Activated CD8-positive, alpha-beta memory T cell treated with anti-CD3 and anti-CD28 coated beads, Interleukin-2, amount 10 ng/mL, durations not matched to agents 7 days and 5 days (primary cell): Measurements from ENCODE around the gene TINCR. TPM values are rescaled to one million over a fixed set of nuclear protein-coding genes. Genes with fewer than 3 reads are reported as not detected.

Experiments
- ATAC-seq: fragments of 150-1000 bp; cut with Tn5 transposase; one replicate; pipeline ENCODE4 v1.10.0; 2021; ENCODE audit warnings: moderate library complexity
- CTCF ChIA-PET: fragments of 350-600 bp; sonication (Branson Sonifier 250); formaldehyde crosslinking; loops from one replicate; lab custom pipeline; 2021; ENCODE audit warnings: antibody characterized with exemption; lab: Charles Lee
- DNase-seq: peaks from one replicate; pipeline ENCODE4 v3.0.0-alpha.2; 2020
- H3K27ac Mint-ChIP-seq: one replicate; pipeline ENCODE4 v1.8.0; 2021; ENCODE audit warnings: mild to moderate bottlenecking, mixed read lengths
- H3K27me3 Mint-ChIP-seq: one replicate; pipeline ENCODE4 v1.8.0; 2021; ENCODE audit warnings: mixed read lengths
- H3K36me3 Mint-ChIP-seq: one replicate; pipeline ENCODE4 v1.8.0; 2021; ENCODE audit warnings: mild to moderate bottlenecking, mixed read lengths
- H3K4me1 Mint-ChIP-seq: one replicate; pipeline ENCODE4 v1.8.0; 2021; ENCODE audit warnings: mixed read lengths
- H3K4me3 Mint-ChIP-seq: one replicate; pipeline ENCODE4 v1.8.0; 2021; ENCODE audit warnings: mild to moderate bottlenecking, moderate library complexity, mixed read lengths
- H3K9me3 Mint-ChIP-seq: one replicate; pipeline ENCODE4 v1.8.0; 2022; ENCODE audit warnings: low read depth, mixed read lengths
- total RNA-seq, 2 experiments: library from RNA; stranded (reverse); gene quantifications; one replicate each; pipeline ENCODE4 v1.2.3, GENCODE V29; 2021

Gene TINCR
- total RNA-seq, 2 experiments from 2014 or later = 0.28 to 0.79 TPM

- H3K27ac Mint-ChIP-seq = no peak overlapping the region
- CTCF ChIA-PET = no interaction called here
- DNase-seq = no peak
- ATAC-seq = no peak
- H3K36me3 Mint-ChIP-seq = peaks cover 60% of the 10 kb centered on the region
- no peaks in the 10 kb centered on the region for H3K9me3 Mint-ChIP-seq
- H3K4me3 Mint-ChIP-seq = no peak overlapping the region
- no peaks in the 10 kb centered on the region for H3K4me1 Mint-ChIP-seq
- H3K27me3 Mint-ChIP-seq = no peaks in the 10 kb centered on the region
Measured at GRCh38 chr19:5595129-5595528, 27.4 kb upstream of the TINCR start.

GRCh38 chr19:5594521-5594950, 26.8 kb upstream of the TINCR start:
- H3K9me3 Mint-ChIP-seq = no peaks in the 10 kb centered on the region
- H3K4me3 Mint-ChIP-seq = no peak overlapping the region
- H3K27ac Mint-ChIP-seq = no peak overlapping the region
- no peaks in the 10 kb centered on the region for H3K4me1 Mint-ChIP-seq
- no peak for DNase-seq
- ATAC-seq = no peak
- H3K27me3 Mint-ChIP-seq = no peaks in the 10 kb centered on the region
- CTCF ChIA-PET = interaction anchor here (0.6 kb wide), 1 partner anchor 631 kb away, joined by 4 read pairs; no protein-coding TSS in a partner anchor
- peaks cover 55% of the 10 kb centered on the region for H3K36me3 Mint-ChIP-seq

- H3K4me3 Mint-ChIP-seq = no peak overlapping the region
- H3K27ac Mint-ChIP-seq = no peak overlapping the region
- no peak for ATAC-seq
- no peaks in the 10 kb centered on the region for H3K27me3 Mint-ChIP-seq
- DNase-seq = no peak
- no peaks in the 10 kb centered on the region for H3K9me3 Mint-ChIP-seq
- H3K4me1 Mint-ChIP-seq = no peaks in the 10 kb centered on the region
- H3K36me3 Mint-ChIP-seq = peaks cover 51% of the 10 kb centered on the region
- CTCF ChIA-PET = interaction anchor here (0.6 kb wide), 1 partner anchor 630 kb away, joined by 4 read pairs; no protein-coding TSS in a partner anchor
Measured at GRCh38 chr19:5593343-5594255, 25.8 kb upstream of the TINCR start.

- Mint-ChIP-seq H3K9me3 (no peaks in the 10 kb centered on the region), H3K36me3 (peaks cover 54% of the 10 kb centered on the region), H3K27ac (no peak overlapping the region), H3K27me3 (no peaks in the 10 kb centered on the region), H3K4me1 (no peaks in the 10 kb centered on the region), H3K4me3 (no peak overlapping the region)
- CTCF ChIA-PET = interaction anchor here (0.5 kb wide), 1 partner anchor 747 kb away, joined by 3 read pairs; no protein-coding TSS in a partner anchor
- DNase-seq (no peak), ATAC-seq (no peak)
Measured at GRCh38 chr19:5592531-5593342, 25.0 kb upstream of the TINCR start.

GRCh38 chr19:5591476-5591875, 23.7 kb upstream of the TINCR start:
- H3K9me3 Mint-ChIP-seq = no peaks in the 10 kb centered on the region
- H3K4me3 Mint-ChIP-seq = no peak overlapping the region
- no peak for DNase-seq
- no peak overlapping the region for H3K27ac Mint-ChIP-seq
- no peak for ATAC-seq
- H3K36me3 Mint-ChIP-seq = peaks cover 53% of the 10 kb centered on the region
- H3K4me1 Mint-ChIP-seq = peaks cover 2% of the 10 kb centered on the region
- CTCF ChIA-PET = no interaction called here
- no peaks in the 10 kb centered on the region for H3K27me3 Mint-ChIP-seq

GRCh38 chr19:5590865-5591154, 23.1 kb upstream of the TINCR start:
- no peak overlapping the region for H3K4me3 Mint-ChIP-seq
- H3K36me3 Mint-ChIP-seq = peaks cover 50% of the 10 kb centered on the region
- no peaks in the 10 kb centered on the region for H3K27me3 Mint-ChIP-seq
- ATAC-seq (no peak), DNase-seq (no peak)
- CTCF ChIA-PET = no interaction called here
- H3K4me1 Mint-ChIP-seq = peaks cover 5% of the 10 kb centered on the region
- H3K27ac Mint-ChIP-seq = no peak overlapping the region
- no peaks in the 10 kb centered on the region for H3K9me3 Mint-ChIP-seq

- no peak overlapping the region for H3K4me3 Mint-ChIP-seq
- no peak overlapping the region for H3K27ac Mint-ChIP-seq
- H3K27me3 Mint-ChIP-seq = no peaks in the 10 kb centered on the region
- ATAC-seq = no peak
- H3K36me3 Mint-ChIP-seq = peaks cover 47% of the 10 kb centered on the region
- peaks cover 6% of the 10 kb centered on the region for H3K4me1 Mint-ChIP-seq
- CTCF ChIA-PET = no interaction called here
- no peaks in the 10 kb centered on the region for H3K9me3 Mint-ChIP-seq
- no peak for DNase-seq
Measured at GRCh38 chr19:5590151-5590864, 22.6 kb upstream of the TINCR start.

- H3K9me3 Mint-ChIP-seq = no peaks in the 10 kb centered on the region
- H3K36me3 Mint-ChIP-seq = peaks cover 41% of the 10 kb centered on the region
- CTCF ChIA-PET = no interaction called here
- ATAC-seq (no peak), DNase-seq (no peak)
- no peak overlapping the region for H3K4me3 Mint-ChIP-seq
- peaks cover 6% of the 10 kb centered on the region for H3K4me1 Mint-ChIP-seq
- no peaks in the 10 kb centered on the region for H3K27me3 Mint-ChIP-seq
- no peak overlapping the region for H3K27ac Mint-ChIP-seq
Measured at GRCh38 chr19:5588906-5589676, 21.3 kb upstream of the TINCR start.

- H3K36me3 Mint-ChIP-seq = peaks cover 39% of the 10 kb centered on the region
- no peaks in the 10 kb centered on the region for H3K9me3 Mint-ChIP-seq
- CTCF ChIA-PET = no interaction called here
- H3K27ac Mint-ChIP-seq = no peak overlapping the region
- no peaks in the 10 kb centered on the region for H3K27me3 Mint-ChIP-seq
- ATAC-seq (no peak), DNase-seq (no peak)
- H3K4me1 Mint-ChIP-seq = peaks cover 6% of the 10 kb centered on the region
- H3K4me3 Mint-ChIP-seq = no peak overlapping the region
Measured at GRCh38 chr19:5588441-5588840, 20.7 kb upstream of the TINCR start.

GRCh38 chr19:5587661-5588060, 19.9 kb upstream of the TINCR start:
- ATAC-seq (no peak), DNase-seq (no peak)
- Mint-ChIP-seq H3K4me1 (peaks cover 6% of the 10 kb centered on the region), H3K27ac (no peak overlapping the region), H3K4me3 (no peak overlapping the region), H3K27me3 (no peaks in the 10 kb centered on the region), H3K9me3 (no peaks in the 10 kb centered on the region), H3K36me3 (peaks cover 31% of the 10 kb centered on the region)
- CTCF ChIA-PET = no interaction called here

- no peaks in the 10 kb centered on the region for H3K27me3 Mint-ChIP-seq
- CTCF ChIA-PET = no interaction called here
- no peak overlapping the region for H3K4me3 Mint-ChIP-seq
- no peak overlapping the region for H3K27ac Mint-ChIP-seq
- H3K36me3 Mint-ChIP-seq = peaks cover 27% of the 10 kb centered on the region
- peaks cover 6% of the 10 kb centered on the region for H3K4me1 Mint-ChIP-seq
- DNase-seq (no peak), ATAC-seq (no peak)
- H3K9me3 Mint-ChIP-seq = no peaks in the 10 kb centered on the region
Measured at GRCh38 chr19:5587071-5587455, 19.3 kb upstream of the TINCR start.

GRCh38 chr19:5586300-5587070, 18.7 kb upstream of the TINCR start:
- CTCF ChIA-PET = no interaction called here
- no peaks in the 10 kb centered on the region for H3K27me3 Mint-ChIP-seq
- no peak for DNase-seq
- H3K4me3 Mint-ChIP-seq = no peak overlapping the region
- H3K4me1 Mint-ChIP-seq = peaks cover 6% of the 10 kb centered on the region
- ATAC-seq = no peak
- peaks cover 23% of the 10 kb centered on the region for H3K36me3 Mint-ChIP-seq
- no peaks in the 10 kb centered on the region for H3K9me3 Mint-ChIP-seq
- no peak overlapping the region for H3K27ac Mint-ChIP-seq
